SK-N-SH (cell line): Measurements from ENCODE around the gene SMOC1. TPM values are rescaled to one million over a fixed set of nuclear protein-coding genes. Genes with fewer than 3 reads are reported as not detected.

Source experiments
- CTCF ChIA-PET: fragments of 300-600, 350-600 bp; formaldehyde crosslinking; extraction: SDS; loops from one replicate; lab custom pipeline; 2021; lab: Yijun Ruan, JAX
- POLR2A ChIA-PET: fragments of 350-600 bp; sonication (Branson Sonifier 250); formaldehyde crosslinking; extraction: SDS; loops from one replicate; lab custom pipeline; 2020; ENCODE audit warnings: antibody characterized with exemption, inconsistent platforms; lab: Yijun Ruan, JAX
- DNase-seq: peaks from one replicate; pipeline ENCODE4 v3.0.0; 2012
- H2AFZ ChIP-seq: fragments of 200-600 bp; sonication (generic); 2 replicates; pipeline ENCODE4 v1.8.1; 2016; ENCODE audit warnings: antibody characterized with exemption, mild to moderate bottlenecking, low read depth
- H3F3A ChIP-seq: fragments of 200-600 bp; sonication (generic); replicated peaks from 2 replicates; pipeline ENCODE3; 2016; ENCODE audit warnings: antibody characterized with exemption, mild to moderate bottlenecking; ENCODE audit not compliant: insufficient read depth
- H3K27ac ChIP-seq, 2 experiments: fragments of 200-500 bp in 1 of 2; fragments of 200-600 bp in 1 of 2; sonication (Bioruptor generic) in 1 of 2; sonication (generic), shearing (Covaris generic) in 1 of 2; 2 replicates each; pipeline versions ENCODE4 v1.5.1 to v1.6.1; 2014 to 2016; ENCODE audit warnings: low read depth in 2 of 2, inconsistent platforms in 1 of 2, low read length in 1 of 2, mild to moderate bottlenecking in 1 of 2, mixed read lengths in 1 of 2
- H3K27me3 ChIP-seq: fragments of 200-600 bp; sonication (generic), shearing (Covaris generic); 2 replicates; pipeline ENCODE4 v1.6.1; 2016; ENCODE audit warnings: mixed run types; ENCODE audit not compliant: insufficient read depth
- H3K36me3 ChIP-seq, 2 experiments: fragments of 200-500 bp in 1 of 2; fragments of 200-600 bp in 1 of 2; sonication (Bioruptor generic) in 1 of 2; sonication (generic) in 1 of 2; replicated peaks in 1 of 2; 2 replicates each; pipeline versions ENCODE3 to v1.5.1; 2014 to 2016; ENCODE audit warnings: low read length in 1 of 2, mild to moderate bottlenecking in 1 of 2; ENCODE audit not compliant: insufficient read depth in 2 of 2, control insufficient read depth in 1 of 2
- H3K4me1 ChIP-seq, 2 experiments: fragments of 200-500 bp in 1 of 2; fragments of 200-600 bp in 1 of 2; sonication (Bioruptor generic) in 1 of 2; sonication (generic), shearing (Covaris generic) in 1 of 2; 2 replicates each; pipeline versions ENCODE4 v1.5.1 to v1.6.1; 2014 to 2016; ENCODE audit warnings: low read depth in 1 of 2, low read length in 1 of 2, mixed run types in 1 of 2; ENCODE audit not compliant: insufficient read depth in 2 of 2, control insufficient read depth in 1 of 2
- H3K4me2 ChIP-seq: fragments of 200-600 bp; sonication (generic), shearing (Covaris generic); 2 replicates; pipeline ENCODE4 v1.6.1; 2017; ENCODE audit warnings: mixed run types
- H3K4me3 ChIP-seq, 2 experiments: fragments of 200-500 bp in 1 of 2; fragments of 200-600 bp in 1 of 2; sonication (Bioruptor generic) in 1 of 2; sonication (generic), shearing (Covaris generic) in 1 of 2; 2 replicates each; pipeline versions ENCODE4 v1.5.1 to v1.8.1; 2014 to 2016; ENCODE audit warnings: low read depth in 2 of 2, inconsistent platforms in 1 of 2, low read length in 1 of 2, mild to moderate bottlenecking in 1 of 2, mixed read lengths in 1 of 2, moderate library complexity in 1 of 2
- H3K79me2 ChIP-seq: fragments of 200-600 bp; sonication (generic); 2 replicates; pipeline ENCODE4 v1.8.1; 2017; ENCODE audit warnings: mild to moderate bottlenecking; ENCODE audit not compliant: insufficient read depth
- H3K9ac ChIP-seq: fragments of 200-600 bp; sonication (generic); 2 replicates; pipeline ENCODE4 v1.6.1; 2017; ENCODE audit warnings: mixed run types
- H3K9me2 ChIP-seq: fragments of 200-600 bp; sonication (generic); 2 replicates; pipeline ENCODE4 v1.6.1; 2017; ENCODE audit warnings: mixed run types
- H3K9me3 ChIP-seq: fragments of 200-600 bp; sonication (generic); 2 replicates; pipeline ENCODE4 v1.6.1; 2017; ENCODE audit warnings: mixed run types, mild to moderate bottlenecking, moderate library complexity
- H4K20me1 ChIP-seq: fragments of 200-600 bp; sonication (generic); 2 replicates; pipeline ENCODE4 v1.6.1; 2017; ENCODE audit warnings: mild to moderate bottlenecking, mixed run types; ENCODE audit not compliant: insufficient read depth
- CHD2 ChIP-seq: fragments of 150-350 bp; IDR thresholded peaks from 2 replicates; pipeline ENCODE4 v1.6.1; 2018; ENCODE audit warnings: low read length; ENCODE audit not compliant: partially characterized antibody
- EZH2phosphoT487 ChIP-seq: fragments of 200-600 bp; sonication (generic); IDR thresholded peaks from 2 replicates; pipeline ENCODE4 v1.6.1; 2017; ENCODE audit warnings: low read depth, mixed run types, mild to moderate bottlenecking, antibody characterized with exemption, moderate library complexity, borderline replicate concordance
- FOXJ3 ChIP-seq: sonication (generic); formaldehyde crosslinking; IDR thresholded peaks from 2 replicates; pipeline ENCODE4 v1.5.1; 2020; ENCODE audit warnings: mild to moderate bottlenecking, missing genetic modification reagents
- FOXM1 ChIP-seq: IDR thresholded peaks from 2 replicates; pipeline ENCODE4 v1.4.0; 2012; ENCODE audit warnings: low read depth, mild to moderate bottlenecking
- GATA2 ChIP-seq: sonication (generic); formaldehyde crosslinking; IDR thresholded peaks from 2 replicates; pipeline ENCODE4 v1.5.0; 2020; ENCODE audit warnings: mild to moderate bottlenecking, missing genetic modification reagents
- MXI1 ChIP-seq: IDR thresholded peaks from 2 replicates; pipeline ENCODE4 v1.6.1; 2012; ENCODE audit warnings: mild to moderate bottlenecking, low read depth, low read length, improper control_type of control experiment
- NFIC ChIP-seq: IDR thresholded peaks from 2 replicates; pipeline ENCODE4 v1.4.0; 2012; ENCODE audit warnings: borderline replicate concordance
- NRF1 ChIP-seq: IDR thresholded peaks from 2 replicates; pipeline ENCODE4 v1.6.1; 2012; ENCODE audit warnings: low read depth, mild to moderate bottlenecking, low read length
- POLR2AphosphoS5 ChIP-seq: IDR thresholded peaks from 2 replicates; pipeline ENCODE4 v1.6.1; 2012; ENCODE audit warnings: low read depth, low read length
- RCOR1 ChIP-seq: fragments of 150-350 bp; IDR thresholded peaks from 2 replicates; pipeline ENCODE4 v1.6.1; 2017; ENCODE audit warnings: antibody characterized with exemption, low read length
- RXRA ChIP-seq: IDR thresholded peaks from 2 replicates; pipeline ENCODE4 v1.4.0; 2012; ENCODE audit warnings: low read depth, mild to moderate bottlenecking, borderline replicate concordance
- SIN3A ChIP-seq: IDR thresholded peaks from 2 replicates; pipeline ENCODE4 v1.6.1; 2012; ENCODE audit warnings: low read depth, mild to moderate bottlenecking, low read length, moderate library complexity, borderline replicate concordance
- SMC3 ChIP-seq: IDR thresholded peaks from 2 replicates; pipeline ENCODE4 v1.6.1; 2012; ENCODE audit warnings: low read depth, low read length, improper control_type of control experiment
- TAF1 ChIP-seq: IDR thresholded peaks from 2 replicates; pipeline ENCODE4 v1.6.1; 2012; ENCODE audit warnings: low read depth, mild to moderate bottlenecking, low read length, moderate library complexity, borderline replicate concordance
- TCF12 ChIP-seq: IDR thresholded peaks from 2 replicates; pipeline ENCODE4 v1.4.0; 2012
- WGBS: methylation state at CpG from one replicate; pipeline ENCODE4 v1.1.6; 2017; ENCODE audit warnings: low lambda C conversion rate; 5-methylcytosine and 5-hydroxymethylcytosine counted together
- polyA plus RNA-seq, 3 experiments: library from polyadenylated mRNA; depleted of rRNA; stranded (reverse); fragments of >200 nt; gene quantifications; 2 replicates each; pipeline ENCODE4 v1.2.3, GENCODE V29; 2012
- TF ChIP-seq, protein P1 (sequence below): fragments of 150-350 bp; IDR thresholded peaks from 2 replicates; pipeline ENCODE4 v1.6.1; 2017; ENCODE audit warnings: antibody characterized with exemption, low read length, low read depth, borderline replicate concordance
- TF ChIP-seq, protein P2 (sequence below): fragments of 150-350 bp; IDR thresholded peaks from 2 replicates; pipeline ENCODE4 v1.6.1; 2016; ENCODE audit warnings: mild to moderate bottlenecking, low read depth, low read length
- TF ChIP-seq, protein P3 (sequence below): IDR thresholded peaks from 2 replicates; pipeline ENCODE4 v1.4.0; 2012; ENCODE audit warnings: low read depth
- TF ChIP-seq, protein P4 (sequence below): IDR thresholded peaks from 2 replicates; pipeline ENCODE4; 2012
- TF ChIP-seq, protein P5 (sequence below): fragments of 200-600 bp; sonication (generic); IDR thresholded peaks from 2 replicates; pipeline ENCODE4 v1.6.1; 2017; ENCODE audit warnings: antibody characterized with exemption, mild to moderate bottlenecking, moderate library complexity

SMOC1 gene
- polyA plus RNA-seq, 1 of the 3 experiments (the other 2 are of a cell fraction) = not detected

DNA sequence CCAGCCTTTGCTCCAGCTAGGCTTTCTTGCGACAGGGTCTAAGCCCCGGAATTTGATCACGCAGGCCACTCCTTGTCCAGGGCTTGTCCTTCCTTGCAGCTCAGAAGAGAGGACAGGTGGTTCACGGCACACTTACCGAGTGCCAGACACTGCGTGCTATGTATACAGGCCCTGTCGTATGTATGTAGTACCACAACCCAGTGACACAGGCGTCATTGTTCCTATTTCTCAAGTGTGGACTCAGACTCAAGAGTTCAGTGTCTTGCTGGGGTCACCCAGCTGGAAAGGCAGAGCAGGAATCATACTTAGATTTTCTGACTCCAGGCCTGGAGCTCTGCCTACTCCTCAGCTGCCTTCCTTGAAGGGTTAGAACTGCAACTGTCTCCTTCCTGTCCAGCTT lies 153.9 kb downstream of the SMOC1 start:
- TF ChIP-seq, protein P1, sequence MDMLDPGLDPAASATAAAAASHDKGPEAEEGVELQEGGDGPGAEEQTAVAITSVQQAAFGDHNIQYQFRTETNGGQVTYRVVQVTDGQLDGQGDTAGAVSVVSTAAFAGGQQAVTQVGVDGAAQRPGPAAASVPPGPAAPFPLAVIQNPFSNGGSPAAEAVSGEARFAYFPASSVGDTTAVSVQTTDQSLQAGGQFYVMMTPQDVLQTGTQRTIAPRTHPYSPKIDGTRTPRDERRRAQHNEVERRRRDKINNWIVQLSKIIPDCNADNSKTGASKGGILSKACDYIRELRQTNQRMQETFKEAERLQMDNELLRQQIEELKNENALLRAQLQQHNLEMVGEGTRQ = no peak
- TF ChIP-seq TAF1 (no peak), RXRA (no peak), CHD2 (no peak), MXI1 (no peak), EZH2phosphoT487 (no peak), NFIC (no peak), POLR2AphosphoS5 (no peak), TCF12 (no peak), FOXM1 (no peak), FOXJ3 (CRISPR knock-in tag) (no peak)
- TF ChIP-seq, protein P2, sequence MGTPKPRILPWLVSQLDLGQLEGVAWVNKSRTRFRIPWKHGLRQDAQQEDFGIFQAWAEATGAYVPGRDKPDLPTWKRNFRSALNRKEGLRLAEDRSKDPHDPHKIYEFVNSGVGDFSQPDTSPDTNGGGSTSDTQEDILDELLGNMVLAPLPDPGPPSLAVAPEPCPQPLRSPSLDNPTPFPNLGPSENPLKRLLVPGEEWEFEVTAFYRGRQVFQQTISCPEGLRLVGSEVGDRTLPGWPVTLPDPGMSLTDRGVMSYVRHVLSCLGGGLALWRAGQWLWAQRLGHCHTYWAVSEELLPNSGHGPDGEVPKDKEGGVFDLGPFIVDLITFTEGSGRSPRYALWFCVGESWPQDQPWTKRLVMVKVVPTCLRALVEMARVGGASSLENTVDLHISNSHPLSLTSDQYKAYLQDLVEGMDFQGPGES = no peak
- TF ChIP-seq, protein P3, sequence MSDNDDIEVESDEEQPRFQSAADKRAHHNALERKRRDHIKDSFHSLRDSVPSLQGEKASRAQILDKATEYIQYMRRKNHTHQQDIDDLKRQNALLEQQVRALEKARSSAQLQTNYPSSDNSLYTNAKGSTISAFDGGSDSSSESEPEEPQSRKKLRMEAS = no peak
- TF ChIP-seq, protein P4, sequence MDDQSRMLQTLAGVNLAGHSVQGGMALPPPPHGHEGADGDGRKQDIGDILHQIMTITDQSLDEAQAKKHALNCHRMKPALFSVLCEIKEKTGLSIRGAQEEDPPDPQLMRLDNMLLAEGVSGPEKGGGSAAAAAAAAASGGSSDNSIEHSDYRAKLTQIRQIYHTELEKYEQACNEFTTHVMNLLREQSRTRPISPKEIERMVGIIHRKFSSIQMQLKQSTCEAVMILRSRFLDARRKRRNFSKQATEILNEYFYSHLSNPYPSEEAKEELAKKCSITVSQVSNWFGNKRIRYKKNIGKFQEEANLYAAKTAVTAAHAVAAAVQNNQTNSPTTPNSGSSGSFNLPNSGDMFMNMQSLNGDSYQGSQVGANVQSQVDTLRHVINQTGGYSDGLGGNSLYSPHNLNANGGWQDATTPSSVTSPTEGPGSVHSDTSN = no peak
- TF ChIP-seq, all 33 proteins: peak for 0
- WGBS = 56% methylated on average over 8 of the region's 8 CpGs
- Histone ChIP-seq H3K4me2 (no peak overlapping the region), H4K20me1 (no peaks in the 10 kb centered on the region), H3K79me2 (no peaks in the 10 kb centered on the region), H3F3A (no peaks in the 10 kb centered on the region), H3K27ac (no peak overlapping the region), H3K9ac (no peak overlapping the region), H3K4me3 (no peak overlapping the region), H3K27me3 (no peaks in the 10 kb centered on the region), H3K9me2 (no peaks in the 10 kb centered on the region), H2AFZ (no peak overlapping the region), H3K4me1 (no peaks in the 10 kb centered on the region), H3K36me3 (no peaks in the 10 kb centered on the region), H3K9me3 (no peaks in the 10 kb centered on the region)
- POLR2A ChIA-PET = no interaction called here
- CTCF ChIA-PET = interaction anchor here (0.6 to 5.9 kb wide), 9 partner anchors 12 to 284 kb away, joined by 3 to 51 read pairs (median 5); no protein-coding TSS in a partner anchor
- no peak for DNase-seq

DNA sequence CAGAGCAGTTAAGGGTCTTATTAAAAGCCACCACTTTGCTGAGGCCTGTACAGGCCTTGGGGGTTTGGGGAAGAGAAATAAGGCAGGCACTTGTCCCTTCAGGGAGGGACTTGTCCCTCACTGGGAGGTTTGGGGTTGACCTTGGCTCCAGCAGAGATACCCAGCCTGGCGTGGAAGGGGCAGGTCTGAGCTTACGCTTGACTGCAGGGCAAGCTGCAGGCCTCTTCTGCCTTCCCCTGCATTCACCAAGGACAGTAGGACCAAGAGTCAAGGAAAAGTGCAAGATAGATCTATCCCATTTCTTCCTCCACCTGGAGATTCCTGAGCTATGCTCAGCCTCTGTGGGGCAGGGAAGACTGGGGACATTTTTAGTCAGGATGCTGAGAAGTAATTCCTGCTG lies 154.3 kb downstream of the SMOC1 start:
- Histone ChIP-seq H3K9me2 (no peaks in the 10 kb centered on the region), H3K27me3 (no peaks in the 10 kb centered on the region), H3K27ac (no peak overlapping the region), H4K20me1 (no peaks in the 10 kb centered on the region), H2AFZ (no peak overlapping the region), H3K9ac (no peak overlapping the region), H3K4me2 (no peak overlapping the region), H3F3A (no peaks in the 10 kb centered on the region), H3K4me1 (no peaks in the 10 kb centered on the region), H3K79me2 (no peaks in the 10 kb centered on the region), H3K9me3 (no peaks in the 10 kb centered on the region), H3K36me3 (no peaks in the 10 kb centered on the region), H3K4me3 (no peak overlapping the region)
- ChIA-PET POLR2A (no interaction called here), CTCF (interaction anchor here (0.6 to 5.9 kb wide), 9 partner anchors 12 to 221 kb away, joined by 3 to 51 read pairs (median 5); partner anchors contain the start of gene SMOC1)
- no peak for DNase-seq
- 41% methylated on average over 2 of the region's 2 CpGs for WGBS
- TF ChIP-seq, protein P4 = no peak
- TF ChIP-seq TCF12 (no peak), EZH2phosphoT487 (no peak), NRF1 (no peak), RCOR1 (no peak), GATA2 (CRISPR knock-in tag) (no peak), SIN3A (no peak), CHD2 (no peak), FOXJ3 (CRISPR knock-in tag) (no peak), SMC3 (no peak), POLR2AphosphoS5 (no peak)
- TF ChIP-seq, protein P5, sequence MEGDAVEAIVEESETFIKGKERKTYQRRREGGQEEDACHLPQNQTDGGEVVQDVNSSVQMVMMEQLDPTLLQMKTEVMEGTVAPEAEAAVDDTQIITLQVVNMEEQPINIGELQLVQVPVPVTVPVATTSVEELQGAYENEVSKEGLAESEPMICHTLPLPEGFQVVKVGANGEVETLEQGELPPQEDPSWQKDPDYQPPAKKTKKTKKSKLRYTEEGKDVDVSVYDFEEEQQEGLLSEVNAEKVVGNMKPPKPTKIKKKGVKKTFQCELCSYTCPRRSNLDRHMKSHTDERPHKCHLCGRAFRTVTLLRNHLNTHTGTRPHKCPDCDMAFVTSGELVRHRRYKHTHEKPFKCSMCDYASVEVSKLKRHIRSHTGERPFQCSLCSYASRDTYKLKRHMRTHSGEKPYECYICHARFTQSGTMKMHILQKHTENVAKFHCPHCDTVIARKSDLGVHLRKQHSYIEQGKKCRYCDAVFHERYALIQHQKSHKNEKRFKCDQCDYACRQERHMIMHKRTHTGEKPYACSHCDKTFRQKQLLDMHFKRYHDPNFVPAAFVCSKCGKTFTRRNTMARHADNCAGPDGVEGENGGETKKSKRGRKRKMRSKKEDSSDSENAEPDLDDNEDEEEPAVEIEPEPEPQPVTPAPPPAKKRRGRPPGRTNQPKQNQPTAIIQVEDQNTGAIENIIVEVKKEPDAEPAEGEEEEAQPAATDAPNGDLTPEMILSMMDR = no peak
